NCI-H1417 (cell line): Measurements from ENCODE around the gene SPAG5.

Experiments used
- DNase-seq, 3 experiments: peaks; one replicate each; lab custom pipeline; 2025; lab: John Stamatoyannopoulos, UW

The SPAG5 gene

GRCh38 chr17:28547096-28547622 lies 51.7 kb downstream of the SPAG5 start:
- no peak for DNase-seq

- peak in 1 of 3 experiments; percentile 35 for DNase-seq
These were observed 52.9 kb downstream of the SPAG5 start for GRCh38 chr17:28545787-28546415.

- no peak for DNase-seq
These were observed 53.7 kb downstream of the SPAG5 start for GRCh38 chr17:28545141-28545503.

- DNase-seq, result no peak
These were observed 54.3 kb downstream of the SPAG5 start for GRCh38 chr17:28544402-28545140.

GRCh38 chr17:28541439-28541838 lies 57.4 kb downstream of the SPAG5 start:
- DNase-seq, result no peak

- no peak for DNase-seq
These were observed 58.6 kb downstream of the SPAG5 start for GRCh38 chr17:28540231-28540630.

GRCh38 chr17:28538296-28538895 lies 60.4 kb downstream of the SPAG5 start:
- DNase-seq, result no peak

- DNase-seq, result no peak
These were observed 61.6 kb downstream of the SPAG5 start for GRCh38 chr17:28537219-28537610.

- DNase-seq, result no peak
These were observed 62.1 kb downstream of the SPAG5 start for GRCh38 chr17:28536532-28537218.

- DNase-seq, result no peak
These were observed 64.0 kb downstream of the SPAG5 start for GRCh38 chr17:28534740-28535375.

- no peak for DNase-seq
These were observed 65.6 kb downstream of the SPAG5 start for GRCh38 chr17:28533091-28533807.

- no peak for DNase-seq
These were observed 66.5 kb downstream of the SPAG5 start for GRCh38 chr17:28532050-28532960.

- DNase-seq, result no peak
These were observed 67.9 kb downstream of the SPAG5 start for GRCh38 chr17:28530926-28531325.

- no peak for DNase-seq
These were observed 68.6 kb downstream of the SPAG5 start for GRCh38 chr17:28530250-28530649.

- DNase-seq, result no peak
These were observed 69.8 kb downstream of the SPAG5 start for GRCh38 chr17:28529013-28529400.

- no peak for DNase-seq
These were observed 70.4 kb downstream of the SPAG5 start for GRCh38 chr17:28528327-28529012.

GRCh38 chr17:28527859-28528258 lies 71.0 kb downstream of the SPAG5 start:
- no peak for DNase-seq
